ENCODE data around the gene ITM2B.
"Not testable (repeated sequence)": the region's sequence is repeated elsewhere in the genome, so short reads cannot be mapped to it uniquely, and the experiment has no call there.

The ITM2B gene
- total RNA-seq, result 266 to 303 reads per million in 2 donors

DNA sequence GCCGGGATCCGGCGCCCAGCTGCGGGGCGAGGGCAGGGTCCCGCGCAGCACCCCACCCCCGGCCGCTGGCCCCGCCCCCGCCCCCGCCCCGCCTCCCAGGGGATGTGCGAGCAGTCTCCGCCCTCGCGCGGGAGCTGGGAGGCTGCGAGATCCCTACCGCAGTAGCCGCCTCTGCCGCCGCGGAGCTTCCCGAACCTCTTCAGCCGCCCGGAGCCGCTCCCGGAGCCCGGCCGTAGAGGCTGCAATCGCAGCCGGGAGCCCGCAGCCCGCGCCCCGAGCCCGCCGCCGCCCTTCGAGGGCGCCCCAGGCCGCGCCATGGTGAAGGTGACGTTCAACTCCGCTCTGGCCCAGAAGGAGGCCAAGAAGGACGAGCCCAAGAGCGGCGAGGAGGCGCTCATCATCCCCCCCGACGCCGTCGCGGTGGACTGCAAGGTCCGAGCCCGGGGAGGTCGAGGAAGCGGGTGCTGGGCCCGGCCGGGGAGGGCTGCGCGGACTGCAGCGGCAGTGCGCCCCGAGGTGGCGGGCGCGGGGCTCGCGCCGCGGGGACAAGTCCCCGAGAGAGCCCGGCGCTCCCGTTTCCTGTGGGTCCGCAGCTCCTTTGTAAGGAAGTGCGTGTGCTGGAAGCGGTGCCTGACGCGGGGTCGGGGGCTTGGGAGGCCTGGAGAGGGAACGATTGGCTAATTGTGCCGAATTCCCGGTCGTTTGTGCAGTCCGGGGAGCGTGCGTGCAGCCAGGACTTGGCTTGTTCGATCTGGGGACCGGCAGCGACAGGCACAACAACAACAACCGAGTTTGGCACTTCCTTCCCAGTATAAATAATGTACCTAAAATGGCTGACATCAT, at the start of gene ITM2B:
TSS of gene ITM2B (plus strand) at position 161 of the 843 bp plus-strand sequence. CDS start at position 316, 155 bp downstream.
- DNase-seq, result peak; percentile 35 to 80 (median 61)

DNA sequence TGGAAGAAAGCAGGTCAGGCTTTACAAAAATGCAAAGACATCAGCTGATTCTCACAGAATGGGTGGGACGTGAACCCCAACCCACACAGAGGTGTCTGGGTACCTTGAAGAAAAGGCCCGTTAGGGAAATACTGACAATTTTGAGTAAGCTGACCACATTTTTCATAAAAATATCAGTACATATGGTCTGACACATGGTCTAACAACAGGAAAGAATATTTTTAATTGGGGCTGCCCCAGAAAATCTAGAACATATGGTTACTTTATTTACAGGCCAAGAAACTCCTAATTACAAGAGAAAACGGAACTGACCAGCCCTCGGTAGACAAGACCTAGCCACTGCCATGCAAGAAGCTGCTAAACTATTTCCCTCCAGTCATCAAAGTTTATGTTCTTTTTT, 48.7 kb upstream of the ITM2B start:
- DNase-seq, result no peak

DNA sequence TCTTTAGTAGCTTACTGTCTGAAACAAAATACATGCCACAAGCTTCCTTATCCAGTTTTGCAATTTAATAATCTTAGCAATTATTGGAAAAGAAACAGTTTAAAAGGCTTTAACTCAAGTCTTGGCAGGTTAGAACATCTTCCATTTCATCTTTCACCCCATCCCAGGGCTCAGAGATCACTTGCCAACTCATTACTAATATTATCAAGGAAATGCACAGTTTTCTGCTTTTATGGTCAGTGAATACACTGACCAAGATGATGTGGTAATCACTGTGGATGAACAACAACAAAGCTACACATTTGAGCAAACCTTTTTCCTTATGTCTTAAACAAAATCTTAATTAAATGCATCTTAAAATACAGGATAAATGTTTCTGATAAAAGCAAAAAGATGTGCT, 48.0 kb upstream of the ITM2B start:
- no peak for DNase-seq

DNA sequence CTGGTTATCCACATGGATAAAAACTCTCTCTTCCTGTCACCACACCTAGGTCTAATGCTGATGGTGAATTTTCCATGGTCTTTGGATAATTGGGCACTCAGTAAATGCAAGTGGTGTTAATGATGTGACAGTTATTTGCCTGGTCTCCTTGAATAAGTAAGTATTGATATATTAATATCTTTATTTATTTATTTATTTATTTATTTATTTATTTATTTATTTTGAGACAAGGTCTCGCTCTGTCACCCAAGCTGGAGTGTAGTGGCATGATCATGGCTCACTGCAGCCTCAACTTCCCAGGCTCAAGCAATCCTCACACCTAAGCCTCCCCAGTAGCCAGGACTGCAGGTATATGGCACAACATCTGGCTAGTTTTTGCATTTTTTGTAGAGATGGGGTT, 46.3 kb upstream of the ITM2B start:
- DNase-seq, result no peak

DNA sequence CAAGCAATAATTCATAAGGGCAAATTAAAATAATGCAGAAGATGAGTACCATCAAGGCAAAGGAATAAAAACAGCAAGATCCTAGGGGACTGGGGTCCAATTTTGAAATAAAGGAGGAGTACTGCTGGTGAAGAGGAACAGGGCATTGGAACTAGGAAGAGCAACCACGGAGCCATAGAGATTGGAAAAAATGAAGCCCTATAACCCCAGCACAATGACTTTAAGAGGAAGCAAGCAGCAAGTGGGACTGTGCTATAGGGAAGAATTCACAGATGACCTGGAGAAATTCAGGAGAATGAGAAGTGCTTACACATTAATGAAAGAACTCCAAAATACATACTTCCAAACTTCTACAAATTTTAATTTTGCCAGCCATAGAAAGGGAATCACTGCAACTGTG, 44.9 kb upstream of the ITM2B start:
- DNase-seq, result no peak

DNA sequence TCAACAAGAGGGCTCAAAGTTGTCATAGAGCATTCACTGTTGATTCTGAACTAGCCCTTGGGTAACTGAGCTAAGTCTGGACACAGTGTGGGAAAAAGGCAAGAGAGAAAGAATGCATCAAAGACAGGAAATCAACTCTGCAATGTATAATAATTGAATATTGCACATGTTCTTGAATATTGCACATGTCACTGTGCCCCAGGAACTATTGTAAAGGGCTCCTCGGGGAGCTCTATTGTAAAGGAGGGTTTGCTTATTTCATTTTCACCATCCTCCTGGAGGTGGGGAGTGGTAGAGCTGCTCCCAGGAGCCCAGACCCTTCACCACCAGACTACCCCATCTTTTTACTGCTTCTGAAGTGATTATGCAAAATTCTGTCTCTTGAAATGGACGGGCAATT, 44.4 kb upstream of the ITM2B start:
- DNase-seq, result no peak

DNA sequence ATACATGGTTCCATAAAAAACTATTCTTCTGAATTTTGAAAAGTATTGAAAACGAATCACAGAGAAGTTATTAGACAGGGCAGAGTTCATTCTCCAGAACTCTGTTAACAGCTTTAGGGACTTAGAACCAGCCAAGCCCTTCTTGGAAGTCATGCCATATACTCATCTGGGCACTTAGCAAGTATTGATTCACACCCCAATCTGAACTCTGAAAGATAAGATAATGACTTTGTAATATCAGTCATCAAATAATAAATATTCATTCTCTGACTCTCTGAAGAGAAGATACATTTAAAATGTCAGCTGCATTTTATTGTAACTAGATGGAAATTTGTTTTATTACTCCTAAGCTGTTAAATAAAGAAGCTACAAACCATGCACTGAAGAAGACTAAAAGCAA, 43.8 kb upstream of the ITM2B start:
- DNase-seq, result no peak

DNA sequence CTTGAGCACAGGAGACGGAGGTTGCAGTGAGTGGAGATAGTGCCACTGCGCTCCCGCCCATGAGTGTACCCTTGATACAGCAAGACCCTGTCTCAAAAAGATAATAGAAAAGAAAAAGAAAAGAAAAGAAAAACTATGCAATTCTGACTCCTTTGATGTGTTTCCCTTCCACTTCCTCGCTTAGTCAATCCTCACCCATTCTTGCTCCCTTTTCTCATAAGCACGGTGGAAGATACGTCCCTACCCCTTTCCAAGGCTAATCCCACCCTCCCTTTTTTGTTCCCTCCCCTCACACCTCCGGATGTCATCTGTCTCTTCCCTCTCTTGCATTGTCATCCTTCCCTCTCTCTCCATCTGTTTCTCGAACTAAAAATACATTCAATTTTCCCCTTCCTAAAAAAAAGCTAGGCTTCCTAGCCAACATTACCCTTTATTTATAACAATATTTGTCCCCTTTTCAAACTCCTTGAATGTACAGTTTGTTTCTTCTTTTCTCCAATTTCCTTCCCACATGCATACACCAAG, 40.5 kb upstream of the ITM2B start:
- DNase-seq, result no peak

DNA sequence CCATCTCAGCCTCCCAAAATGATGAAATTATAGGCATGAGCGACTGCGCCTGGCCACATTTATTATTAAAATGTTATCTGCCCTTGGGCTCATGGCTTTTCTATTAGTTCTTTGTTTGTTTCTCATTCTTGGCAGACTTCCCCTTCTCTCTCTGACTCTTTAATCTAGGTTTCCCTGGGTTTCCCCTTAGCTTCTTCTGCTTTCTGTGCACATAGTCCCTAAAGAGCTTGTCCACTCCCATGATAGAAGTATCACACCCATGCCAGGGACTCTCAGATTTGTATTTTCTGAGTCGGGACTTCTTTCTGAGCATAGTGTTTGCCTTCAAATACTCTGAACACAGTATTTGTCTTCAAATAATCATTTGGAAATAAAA, 38.6 kb upstream of the ITM2B start:
- DNase-seq, result no peak

DNA sequence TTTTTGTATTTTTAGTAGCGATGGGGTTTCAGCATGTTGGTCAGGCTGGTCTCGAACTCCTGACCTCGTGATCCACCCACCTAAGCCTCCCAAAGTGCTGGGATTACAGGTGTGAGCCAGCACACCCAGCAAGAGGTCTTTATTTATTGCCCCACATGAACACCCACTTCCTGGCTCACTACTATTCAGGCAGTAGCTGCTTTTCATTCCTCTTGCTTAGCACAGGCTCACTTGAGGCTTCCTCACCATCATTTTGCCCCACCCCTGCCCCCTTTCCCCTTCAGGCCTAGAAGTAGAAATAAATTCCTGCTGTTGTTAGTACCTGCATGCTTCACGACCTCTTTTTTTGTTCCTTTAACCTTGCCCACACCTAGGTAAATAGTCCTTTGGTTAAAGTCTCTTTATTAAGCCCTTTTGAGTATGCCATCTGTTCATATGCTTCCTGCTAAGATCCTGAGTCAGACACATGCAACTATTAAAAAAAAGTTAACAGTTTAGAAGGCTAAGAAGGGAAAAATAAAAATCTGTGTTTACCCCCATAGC, 33.5 kb upstream of the ITM2B start:
- DNase-seq, result no peak

DNA sequence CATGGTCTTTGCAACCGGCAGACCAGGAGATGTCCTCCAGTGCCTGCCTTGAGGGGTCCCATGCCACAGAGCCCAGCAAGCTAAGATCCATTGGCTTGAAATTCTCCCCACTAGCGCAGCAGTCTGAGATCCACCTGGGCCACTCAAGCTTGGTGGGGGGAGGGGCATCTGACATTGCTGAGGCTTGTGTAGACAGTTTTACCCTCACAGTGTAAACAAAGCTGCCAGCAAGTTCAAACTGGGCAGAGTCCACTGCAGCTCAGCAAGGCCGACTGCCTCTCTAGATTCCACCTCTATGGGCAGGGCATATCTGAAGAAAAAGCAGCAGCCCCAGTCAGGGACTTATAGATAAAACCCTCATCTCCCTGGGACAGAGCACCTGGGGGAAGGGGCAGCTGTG, 32.0 kb upstream of the ITM2B start:
- no peak for DNase-seq

DNA sequence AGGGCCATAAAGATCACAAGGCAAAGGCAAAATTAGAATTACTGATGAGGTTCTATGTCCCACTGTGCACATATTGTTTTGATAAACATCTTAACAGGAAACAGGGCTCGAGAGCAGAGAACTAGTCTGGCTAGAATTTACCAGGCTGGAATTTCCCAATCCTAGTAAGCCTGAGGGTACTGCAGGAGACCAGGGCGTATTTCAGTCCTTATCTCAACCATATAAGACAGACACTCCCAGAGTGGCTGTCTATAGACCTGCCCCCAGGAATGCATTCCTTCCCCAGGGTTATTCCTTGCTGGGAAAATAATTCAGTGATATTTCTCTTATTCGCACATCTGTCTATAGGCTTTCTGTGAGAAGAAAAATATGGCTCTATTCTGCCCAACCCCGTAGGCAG, 25.8 kb upstream of the ITM2B start:
- DNase-seq, result not testable (repeated sequence)

DNA sequence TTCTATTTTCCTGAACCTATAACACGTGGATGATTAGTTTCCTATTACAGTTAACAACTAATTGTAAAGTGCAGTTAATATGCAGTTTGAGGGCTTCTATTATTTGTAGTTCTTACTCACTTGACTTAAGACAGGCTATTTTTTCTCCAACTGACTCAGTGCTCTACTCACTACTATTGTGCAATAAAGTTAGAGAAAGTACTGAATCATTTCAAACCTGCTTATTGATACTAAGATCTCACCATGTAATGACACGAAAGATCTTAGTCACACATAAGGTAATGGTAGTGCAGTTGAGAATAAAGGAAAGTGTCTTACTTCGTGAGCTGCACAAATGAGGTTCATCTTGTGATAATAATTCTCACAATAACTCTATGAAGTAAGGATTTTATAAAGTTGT, 22.8 kb upstream of the ITM2B start:
- DNase-seq, result peak in 1 of 5 experiments; percentile 79

DNA sequence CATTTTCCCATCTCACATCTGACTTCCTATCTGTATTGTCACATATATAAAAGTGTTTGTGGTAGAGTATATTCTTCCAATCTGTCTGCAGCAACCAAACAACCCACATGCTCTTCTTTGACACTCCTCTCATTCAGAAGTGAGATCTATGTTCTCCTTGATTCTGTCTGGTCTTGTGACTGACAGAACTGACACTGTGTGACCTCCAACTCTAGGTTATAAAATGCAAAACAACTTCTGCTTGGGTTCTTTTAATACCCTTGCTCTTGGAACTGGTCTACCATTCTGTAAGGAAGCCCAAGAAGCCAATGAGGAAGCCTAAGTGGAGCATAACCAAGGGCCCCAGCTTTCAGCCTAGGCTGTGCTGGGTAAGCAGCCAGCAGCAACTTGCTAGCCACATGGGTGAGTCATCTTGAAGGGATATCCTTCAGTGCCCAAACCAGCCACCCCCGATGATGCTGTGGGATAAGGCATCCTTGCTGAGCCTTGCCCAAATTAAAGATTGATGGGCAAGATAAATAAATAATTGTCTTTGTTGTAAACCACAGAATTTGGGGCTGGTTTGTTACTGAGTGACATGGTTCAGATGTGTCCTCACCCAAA, 18.4 kb upstream of the ITM2B start:
- DNase-seq, result peak in 1 of 5 experiments; percentile 19

DNA sequence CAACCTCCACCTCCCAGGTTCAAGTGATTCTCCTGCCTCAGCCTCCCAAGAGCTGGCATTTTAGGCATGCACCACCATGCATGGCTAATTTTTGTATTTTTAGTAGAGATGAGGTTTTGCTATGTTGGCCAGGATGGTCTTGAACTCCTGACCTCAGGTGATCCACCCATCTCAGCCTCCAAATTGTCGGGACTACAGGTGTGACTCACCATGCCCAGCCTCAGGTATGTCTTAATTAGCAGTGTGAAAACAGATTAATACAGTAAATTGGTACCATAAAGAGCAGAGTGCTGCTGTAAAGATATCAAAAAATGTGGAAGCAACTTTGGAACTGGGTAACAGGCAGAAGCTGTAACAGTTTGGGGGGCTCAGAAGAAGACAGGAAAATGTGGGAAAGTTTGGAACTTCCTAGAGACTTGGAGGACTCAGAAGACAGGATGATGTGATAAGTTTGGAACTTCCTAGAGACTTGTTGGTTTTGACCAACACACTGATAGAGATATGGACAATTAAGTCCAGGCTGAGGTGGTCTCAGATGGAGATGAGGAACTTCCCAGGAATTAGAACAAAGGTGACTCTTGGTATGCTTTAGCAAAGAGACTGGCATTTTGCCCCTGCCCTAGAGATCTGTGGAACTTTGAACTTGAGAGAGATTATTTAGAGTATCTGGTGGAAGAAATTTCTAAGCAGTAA, 17.3 kb upstream of the ITM2B start:
- DNase-seq, result not testable (repeated sequence)

DNA sequence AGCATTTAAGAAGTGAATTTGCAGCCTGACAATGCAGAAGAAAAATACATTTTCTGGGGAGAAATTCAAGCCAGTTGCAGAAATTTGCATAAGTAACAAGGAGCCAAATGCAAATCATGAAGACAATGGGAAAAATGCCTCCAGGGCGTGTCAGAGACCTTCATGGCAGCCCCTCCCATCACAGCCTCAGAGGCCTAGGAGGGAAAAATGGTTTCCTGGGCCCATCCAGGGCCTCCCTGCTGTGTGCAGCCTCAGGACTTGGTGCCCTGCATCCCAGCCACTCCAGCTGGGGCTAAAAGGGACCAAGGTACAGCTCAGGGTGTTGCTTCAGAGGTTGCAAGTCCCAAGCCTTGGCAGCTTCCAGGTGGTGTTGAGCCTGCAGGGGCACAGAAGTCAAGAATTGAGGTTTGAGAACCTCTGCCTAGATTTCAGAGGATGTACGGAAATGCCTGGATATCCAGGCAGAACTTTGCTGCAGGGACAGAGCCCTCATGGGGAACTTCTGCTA, 16.7 kb upstream of the ITM2B start:
- DNase-seq, result no peak

DNA sequence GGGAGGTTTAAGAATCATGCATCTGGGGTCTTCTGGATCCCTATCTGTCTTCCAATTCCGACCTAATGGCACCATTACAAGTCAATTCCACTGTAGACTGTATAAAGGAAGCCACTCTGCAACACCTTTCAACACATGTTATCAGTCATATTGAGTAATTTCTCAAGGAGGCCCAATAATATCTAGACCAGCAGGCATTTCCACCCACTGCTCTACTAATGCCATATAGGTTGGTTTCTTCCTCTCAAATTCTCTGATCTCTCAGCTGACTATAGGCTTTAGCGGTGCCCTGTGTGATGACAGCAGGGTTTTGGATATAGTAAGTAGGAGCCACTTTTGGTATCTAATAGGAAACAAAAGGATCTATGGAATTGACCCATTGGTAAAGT, 12.4 kb upstream of the ITM2B start:
- peak in 1 of 5 experiments; percentile 46 for DNase-seq

DNA sequence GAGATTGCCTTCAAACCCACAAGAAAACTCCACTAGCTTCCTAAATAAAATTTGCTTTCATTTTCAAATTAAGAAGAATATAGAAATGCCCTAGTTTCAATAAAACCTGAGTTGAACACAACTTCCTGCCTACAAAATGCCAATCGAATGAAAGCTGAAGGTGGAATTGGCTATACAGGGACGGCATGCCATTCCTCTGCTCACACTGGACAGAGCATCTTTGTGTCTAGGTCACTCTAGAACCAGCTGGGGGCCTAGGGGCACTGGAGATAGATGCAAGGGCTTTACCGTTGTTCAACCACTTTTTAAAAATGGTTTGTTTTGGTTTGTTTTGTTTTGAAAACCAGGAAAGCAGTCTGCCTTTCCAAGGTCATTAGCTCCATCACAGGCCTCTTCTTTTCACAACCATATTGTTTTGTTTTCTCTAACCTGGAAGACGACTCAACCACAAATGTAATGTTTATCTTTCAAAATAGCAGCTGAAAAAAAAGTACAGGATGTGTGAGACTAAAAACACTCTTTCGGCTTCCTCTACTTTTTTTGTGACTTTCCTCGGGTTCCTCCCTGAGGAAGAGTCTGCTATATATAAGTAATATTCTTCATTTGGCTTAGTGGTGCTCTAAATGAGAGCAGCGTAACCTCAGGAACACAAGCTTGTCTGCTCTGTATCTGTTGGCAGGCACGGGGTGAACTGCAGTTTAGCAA, 11.9 kb upstream of the ITM2B start:
- peak in 2 of 5 experiments; percentile 27 to 39 for DNase-seq

DNA sequence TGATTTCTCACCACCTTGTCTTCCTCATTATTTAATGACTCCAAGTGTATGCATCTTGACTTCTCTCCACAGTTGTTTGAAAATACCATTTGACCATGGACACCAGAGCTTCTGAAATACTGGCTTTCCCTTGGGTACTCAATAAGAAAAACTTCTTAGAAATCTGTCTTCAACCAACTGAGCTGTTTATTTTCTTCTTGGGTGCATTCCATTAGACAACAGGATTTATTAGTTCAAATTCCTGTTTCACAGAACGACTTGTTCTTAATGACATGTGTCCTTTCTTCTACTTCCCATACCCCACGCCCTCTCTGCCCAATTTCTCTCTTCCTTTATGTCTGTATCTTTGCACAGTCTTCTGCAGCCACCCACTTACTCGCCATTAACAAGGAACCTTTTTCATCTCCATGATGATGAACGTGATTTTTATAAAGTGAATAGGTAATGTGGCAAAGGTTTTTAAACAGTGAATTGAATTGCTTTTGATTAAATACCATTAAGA, 11.3 kb upstream of the ITM2B start:
- no peak for DNase-seq

DNA sequence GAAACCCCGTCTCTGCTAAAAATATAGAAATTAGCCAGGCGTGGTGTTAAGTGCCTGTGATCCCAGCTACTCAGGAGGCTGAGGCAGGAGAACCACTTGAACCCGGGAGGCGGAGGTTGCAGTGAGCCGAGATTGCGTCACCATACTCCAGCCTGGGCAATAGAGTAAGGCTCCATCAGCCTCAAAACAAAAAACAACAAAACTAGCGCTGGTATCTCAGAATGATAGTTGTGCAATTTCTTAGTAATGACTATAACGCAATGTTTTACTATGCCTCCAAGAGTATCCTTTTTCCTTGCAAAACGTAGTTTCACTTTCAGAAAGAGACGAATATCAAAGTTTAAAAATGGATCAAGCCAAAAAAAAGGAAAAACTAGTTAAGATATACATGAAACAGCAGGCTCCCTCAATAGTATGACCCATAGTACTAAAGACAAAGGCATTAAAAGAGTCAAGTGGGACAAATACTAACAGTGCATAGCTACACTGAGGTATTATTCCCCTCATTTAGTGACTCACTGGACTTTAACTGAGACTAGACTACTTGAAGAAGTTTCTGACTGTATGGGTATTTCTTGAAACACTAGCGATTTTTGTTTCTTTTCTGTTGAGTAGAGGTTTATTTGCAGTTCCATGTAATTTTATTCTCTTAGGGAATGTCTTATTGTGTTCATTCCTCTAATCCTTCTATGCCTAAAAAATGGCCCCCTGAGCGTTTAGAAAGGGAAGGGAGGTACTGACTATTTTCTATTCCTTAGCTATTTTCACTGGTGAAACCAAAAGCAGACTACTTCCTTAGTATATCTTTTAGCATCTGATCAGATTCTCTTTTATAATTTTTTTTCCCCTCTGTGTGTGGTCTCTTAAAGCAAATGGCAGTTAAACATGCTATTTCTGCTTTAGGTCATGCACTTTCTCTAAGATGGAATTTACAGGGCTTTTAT, 10.4 kb upstream of the ITM2B start:
- DNase-seq, result no peak

DNA sequence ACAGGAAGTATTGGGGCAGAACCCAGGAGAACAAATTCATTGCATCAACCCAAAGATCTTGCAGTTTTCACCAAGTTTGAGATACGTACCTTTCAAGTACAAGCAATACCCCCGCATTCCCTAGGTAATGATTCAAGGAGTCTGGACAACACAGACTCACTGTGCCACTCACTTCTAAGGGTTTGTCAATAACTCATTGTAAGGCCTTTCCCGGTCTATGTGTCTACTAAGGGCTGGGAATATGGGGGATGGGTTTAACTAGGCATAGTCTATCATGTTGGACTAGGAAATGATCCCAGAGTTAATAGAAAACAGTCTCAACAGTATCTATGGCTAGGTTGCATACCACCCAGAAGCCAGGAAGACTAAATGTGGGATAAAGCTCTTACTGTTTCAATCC, 8.3 kb upstream of the ITM2B start:
- DNase-seq, result no peak
